Fibroblast of lung (primary cell): ENCODE results near the gene CGGBP1.

Source experiments
- EZH2 ChIP-seq: IDR thresholded peaks from 2 replicates; pipeline ENCODE4 v1.5.1; 2012; ENCODE audit warnings: low read length, control low read depth, mild to moderate bottlenecking; ENCODE audit errors: missing control alignments
- TF ChIP-seq, protein P1 (sequence below), 2 donors: IDR thresholded peaks in 1 of 2; conservative IDR thresholded peaks in 1 of 2; 1 replicate in 1 of 2; 2 replicates in 1 of 2; pipeline ENCODE4 v1.5.1; 2011 to 2012; ENCODE audit warnings: low read length in 2 of 2, control low read depth in 1 of 2, inconsistent platforms in 1 of 2, low read depth in 1 of 2, mild to moderate bottlenecking in 1 of 2

DNA sequence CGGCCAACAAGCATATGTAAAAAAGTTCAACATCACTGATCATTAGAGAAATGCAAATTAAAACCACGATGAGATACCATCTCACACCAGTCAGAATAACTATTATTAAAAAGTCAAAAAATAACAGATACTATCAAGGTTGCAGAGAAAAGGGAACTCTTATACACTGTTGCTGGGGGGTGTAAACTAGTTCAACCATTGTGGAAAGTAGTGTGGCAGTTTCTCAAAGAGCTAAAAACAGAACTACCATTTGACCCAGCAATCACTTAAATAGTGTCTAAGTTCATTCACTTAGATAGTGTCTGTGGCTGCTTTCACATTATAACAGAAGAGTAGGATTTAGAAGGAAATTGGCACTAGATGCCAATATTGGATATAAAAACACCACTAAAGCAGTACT, 49.7 kb downstream of the CGGBP1 start:
- TF ChIP-seq, protein P1, sequence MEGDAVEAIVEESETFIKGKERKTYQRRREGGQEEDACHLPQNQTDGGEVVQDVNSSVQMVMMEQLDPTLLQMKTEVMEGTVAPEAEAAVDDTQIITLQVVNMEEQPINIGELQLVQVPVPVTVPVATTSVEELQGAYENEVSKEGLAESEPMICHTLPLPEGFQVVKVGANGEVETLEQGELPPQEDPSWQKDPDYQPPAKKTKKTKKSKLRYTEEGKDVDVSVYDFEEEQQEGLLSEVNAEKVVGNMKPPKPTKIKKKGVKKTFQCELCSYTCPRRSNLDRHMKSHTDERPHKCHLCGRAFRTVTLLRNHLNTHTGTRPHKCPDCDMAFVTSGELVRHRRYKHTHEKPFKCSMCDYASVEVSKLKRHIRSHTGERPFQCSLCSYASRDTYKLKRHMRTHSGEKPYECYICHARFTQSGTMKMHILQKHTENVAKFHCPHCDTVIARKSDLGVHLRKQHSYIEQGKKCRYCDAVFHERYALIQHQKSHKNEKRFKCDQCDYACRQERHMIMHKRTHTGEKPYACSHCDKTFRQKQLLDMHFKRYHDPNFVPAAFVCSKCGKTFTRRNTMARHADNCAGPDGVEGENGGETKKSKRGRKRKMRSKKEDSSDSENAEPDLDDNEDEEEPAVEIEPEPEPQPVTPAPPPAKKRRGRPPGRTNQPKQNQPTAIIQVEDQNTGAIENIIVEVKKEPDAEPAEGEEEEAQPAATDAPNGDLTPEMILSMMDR (conservative IDR thresholded peaks at IDR 0.05 in 1 of 2, IDR thresholded peaks at IDR 0.05 in 1 of 2; ENCODE audit: low read depth in 1 of 2, low read length in 2 of 2), result no peak
- TF ChIP-seq EZH2, result no peak
